ENCODE measurements around the gene TOX4.

The TOX4 gene

GRCh38 chr14:21533294-21533693, 56.3 kb downstream of the TOX4 start:
- no peaks in the 10 kb centered on the region for H3K9me3 Mint-ChIP-seq
- H3K27me3 Mint-ChIP-seq (ENCODE audit: low read depth) = peaks cover 29% of the 10 kb centered on the region
- peak overlapping the region in 2 of 3 experiments; percentile 13 to 26 for H3K27ac Mint-ChIP-seq
- TF ChIP-seq, protein P1, sequence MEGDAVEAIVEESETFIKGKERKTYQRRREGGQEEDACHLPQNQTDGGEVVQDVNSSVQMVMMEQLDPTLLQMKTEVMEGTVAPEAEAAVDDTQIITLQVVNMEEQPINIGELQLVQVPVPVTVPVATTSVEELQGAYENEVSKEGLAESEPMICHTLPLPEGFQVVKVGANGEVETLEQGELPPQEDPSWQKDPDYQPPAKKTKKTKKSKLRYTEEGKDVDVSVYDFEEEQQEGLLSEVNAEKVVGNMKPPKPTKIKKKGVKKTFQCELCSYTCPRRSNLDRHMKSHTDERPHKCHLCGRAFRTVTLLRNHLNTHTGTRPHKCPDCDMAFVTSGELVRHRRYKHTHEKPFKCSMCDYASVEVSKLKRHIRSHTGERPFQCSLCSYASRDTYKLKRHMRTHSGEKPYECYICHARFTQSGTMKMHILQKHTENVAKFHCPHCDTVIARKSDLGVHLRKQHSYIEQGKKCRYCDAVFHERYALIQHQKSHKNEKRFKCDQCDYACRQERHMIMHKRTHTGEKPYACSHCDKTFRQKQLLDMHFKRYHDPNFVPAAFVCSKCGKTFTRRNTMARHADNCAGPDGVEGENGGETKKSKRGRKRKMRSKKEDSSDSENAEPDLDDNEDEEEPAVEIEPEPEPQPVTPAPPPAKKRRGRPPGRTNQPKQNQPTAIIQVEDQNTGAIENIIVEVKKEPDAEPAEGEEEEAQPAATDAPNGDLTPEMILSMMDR (IDR thresholded peaks at IDR 0.05; ENCODE audit: unreplicated experiment in 3 of 3) = no peak
- no peak overlapping the region for H3K4me3 Mint-ChIP-seq
- H3K36me3 Mint-ChIP-seq (ENCODE audit: low read depth) = no peaks in the 10 kb centered on the region
- H3K4me1 Mint-ChIP-seq = peaks cover 20% of the 10 kb centered on the region

DNA sequence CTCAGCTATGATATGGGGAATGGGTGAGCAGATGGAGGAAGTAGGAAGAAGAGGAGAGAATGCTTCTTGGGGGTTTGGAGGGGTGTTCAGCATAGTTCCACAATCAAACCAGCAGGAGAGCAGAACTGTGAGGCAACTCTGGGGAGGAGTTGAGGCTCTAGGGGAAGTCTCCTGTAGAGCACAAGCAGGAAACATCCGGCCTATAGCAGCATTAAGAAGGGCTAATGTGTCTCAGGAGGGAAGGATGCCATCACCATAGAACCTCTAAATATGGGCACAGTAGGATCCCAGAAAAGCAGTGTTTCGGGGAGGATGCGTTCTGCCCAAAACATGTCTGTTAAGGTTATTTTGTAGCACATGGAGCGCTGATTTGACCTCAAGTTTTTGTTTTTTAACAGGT, 57.6 kb downstream of the TOX4 start:
- H3K36me3 Mint-ChIP-seq (ENCODE audit: low read depth) = no peaks in the 10 kb centered on the region
- H3K27me3 Mint-ChIP-seq (ENCODE audit: low read depth) = peaks cover 29% of the 10 kb centered on the region
- no peaks in the 10 kb centered on the region for H3K9me3 Mint-ChIP-seq
- TF ChIP-seq, protein P1 (IDR thresholded peaks at IDR 0.05; ENCODE audit: unreplicated experiment in 3 of 3) = no peak
- H3K4me3 Mint-ChIP-seq = peak overlapping the region; percentile 36 to 86 (median 60)
- H3K27ac Mint-ChIP-seq = peak overlapping the region in 2 of 3 experiments; percentile 44 to 69
- H3K4me1 Mint-ChIP-seq = peaks cover 17% of the 10 kb centered on the region

DNA sequence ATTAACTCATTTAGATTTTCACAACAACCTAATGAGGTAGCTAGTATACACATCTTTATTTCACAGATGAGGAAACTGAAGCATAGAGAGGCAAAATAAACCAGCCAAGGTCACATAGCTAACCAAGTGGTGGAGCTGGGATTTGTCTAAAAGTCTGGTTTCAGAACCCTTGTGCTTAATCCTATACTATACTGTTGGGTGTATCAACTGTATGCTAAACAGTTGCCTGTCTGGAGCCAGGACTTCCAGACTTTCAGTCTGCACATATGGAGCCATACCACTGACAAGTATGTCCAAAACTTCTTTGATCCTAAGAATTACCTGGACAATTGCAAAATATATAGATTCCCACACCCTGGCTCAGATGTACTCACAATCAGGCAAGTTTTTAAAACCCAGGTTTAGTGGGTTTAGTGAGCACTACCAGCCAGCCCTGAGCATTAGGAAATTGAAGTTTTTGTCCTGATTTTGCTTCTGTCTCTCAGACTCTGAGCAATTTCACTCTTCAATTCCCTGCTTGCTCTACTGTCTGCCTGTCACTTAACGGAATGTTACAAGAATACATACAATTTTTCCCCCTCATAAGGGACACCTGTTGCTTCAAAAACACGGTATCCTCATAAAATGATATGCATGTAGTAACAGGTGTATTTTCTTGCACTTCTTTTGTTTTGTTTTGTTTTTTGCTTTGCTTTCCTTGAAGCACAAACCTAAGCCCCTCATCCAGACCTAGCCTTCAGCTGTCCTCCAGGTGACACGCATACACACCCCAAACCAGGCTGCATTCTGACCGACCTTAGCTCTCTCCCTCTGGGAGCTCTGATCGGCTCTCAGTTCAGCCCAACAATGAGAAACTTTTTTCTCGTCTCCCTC, 58.8 kb downstream of the TOX4 start:
- peak overlapping the region; percentile 34 to 84 (median 84) for H3K27ac Mint-ChIP-seq
- H3K9me3 Mint-ChIP-seq = no peaks in the 10 kb centered on the region
- peaks cover 29% of the 10 kb centered on the region for H3K27me3 Mint-ChIP-seq (ENCODE audit: low read depth)
- TF ChIP-seq, protein P1 (IDR thresholded peaks at IDR 0.05; ENCODE audit: unreplicated experiment in 3 of 3) = no peak
- H3K4me3 Mint-ChIP-seq = peak overlapping the region; percentile 85 to 86 (median 86)
- H3K36me3 Mint-ChIP-seq (ENCODE audit: low read depth) = no peaks in the 10 kb centered on the region
- peaks cover 17% of the 10 kb centered on the region for H3K4me1 Mint-ChIP-seq

- Mint-ChIP-seq H3K4me3 (peak overlapping the region; percentile 85 to 86 (median 86)), H3K4me1 (peaks cover 17% of the 10 kb centered on the region), H3K36me3 (ENCODE audit: low read depth) (no peaks in the 10 kb centered on the region), H3K27me3 (ENCODE audit: low read depth) (peaks cover 29% of the 10 kb centered on the region), H3K9me3 (no peaks in the 10 kb centered on the region), H3K27ac (peak overlapping the region; percentile 34 to 84 (median 84))
- TF ChIP-seq, protein P1 (IDR thresholded peaks at IDR 0.05; ENCODE audit: unreplicated experiment in 3 of 3) = no peak
These were observed 59.6 kb downstream of the TOX4 start for GRCh38 chr14:21536418-21537089.

DNA sequence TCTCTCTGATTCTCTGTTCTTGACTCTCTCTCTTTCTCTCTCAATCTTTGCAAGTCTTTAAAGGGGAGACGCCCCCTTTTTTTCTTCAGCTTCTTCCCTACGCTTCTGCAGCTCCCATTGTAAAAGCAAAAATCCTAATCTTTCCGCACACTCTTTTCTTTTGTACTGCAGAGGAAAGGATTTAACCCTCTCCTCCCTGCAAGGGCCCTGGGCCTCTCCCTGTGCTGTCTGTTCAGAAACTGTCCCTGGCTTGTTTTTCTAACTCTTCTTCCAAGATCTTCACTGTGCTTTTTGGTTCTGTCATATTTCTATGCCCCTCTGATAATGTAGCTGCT, 60.1 kb downstream of the TOX4 start:
- H3K36me3 Mint-ChIP-seq (ENCODE audit: low read depth) = no peaks in the 10 kb centered on the region
- H3K27me3 Mint-ChIP-seq (ENCODE audit: low read depth) = peaks cover 29% of the 10 kb centered on the region
- peaks cover 17% of the 10 kb centered on the region for H3K4me1 Mint-ChIP-seq
- H3K9me3 Mint-ChIP-seq = no peaks in the 10 kb centered on the region
- TF ChIP-seq, protein P1 (IDR thresholded peaks at IDR 0.05; ENCODE audit: unreplicated experiment in 3 of 3) = no peak
- peak overlapping the region; percentile 85 to 86 (median 86) for H3K4me3 Mint-ChIP-seq
- peak overlapping the region; percentile 34 to 84 (median 75) for H3K27ac Mint-ChIP-seq
